OCI-LY3 (cell line): Measurements from ENCODE around the gene TBX2.

Source experiments
- CTCF ChIP-seq: fragments of 200-600, 300-600 bp; sonication (generic); IDR thresholded peaks from 2 replicates; pipeline ENCODE4 v1.5.1; 2014; ENCODE audit warnings: antibody characterized with exemption, low read length, low read depth
- EZH2phosphoT487 ChIP-seq: fragments of 200-600 bp; shearing (Covaris generic); IDR thresholded peaks from 2 replicates; pipeline ENCODE4 v1.6.1; 2018; ENCODE audit warnings: antibody characterized with exemption, mixed run types, low read depth

- no peak for TF ChIP-seq CTCF
- no peak for TF ChIP-seq EZH2phosphoT487
These were observed 27.2 kb upstream of the TBX2 start for GRCh38 chr17:61372436-61372835.
